Stimulated activated CD4-positive, alpha-beta T cell treated with anti-CD3 and anti-CD28 coated beads, Interleukin-2, amount 100 ng/mL, for 4 hours (primary cell): ENCODE results near the gene SLC12A7.
"Not testable (repeated sequence)": the region's sequence is repeated elsewhere in the genome, so short reads cannot be mapped to it uniquely, and the experiment has no call there.

Experiments used
- DNase-seq: peaks from one replicate; pipeline ENCODE4 v3.0.0-alpha.2; 2020; ENCODE audit warnings: low read depth

SLC12A7 gene

DNA sequence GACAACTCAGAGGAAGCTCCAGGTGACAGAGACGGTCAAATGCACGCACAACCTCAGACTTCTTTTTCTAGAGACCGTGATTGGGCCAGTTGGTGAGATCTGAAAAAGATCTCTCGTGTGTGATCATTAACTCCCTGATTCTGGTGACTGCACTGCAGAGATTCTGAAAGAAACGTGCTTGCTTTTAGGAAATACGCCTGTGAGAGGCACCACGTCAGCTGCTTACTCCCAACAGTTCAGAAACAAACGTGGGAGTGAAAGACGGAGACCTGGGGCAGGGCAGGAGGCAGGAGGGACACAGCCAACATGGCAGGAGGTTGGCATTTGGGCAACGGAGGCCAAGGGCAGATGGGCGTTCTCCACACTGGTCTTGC lies 15.9 kb downstream of the SLC12A7 start:
- DNase-seq: no peak

GRCh38 chr5:1095302-1095989 lies 16.4 kb downstream of the SLC12A7 start:
- no peak for DNase-seq

- DNase-seq: no peak
Measured at GRCh38 chr5:1094670-1095190, 17.1 kb downstream of the SLC12A7 start.

DNA sequence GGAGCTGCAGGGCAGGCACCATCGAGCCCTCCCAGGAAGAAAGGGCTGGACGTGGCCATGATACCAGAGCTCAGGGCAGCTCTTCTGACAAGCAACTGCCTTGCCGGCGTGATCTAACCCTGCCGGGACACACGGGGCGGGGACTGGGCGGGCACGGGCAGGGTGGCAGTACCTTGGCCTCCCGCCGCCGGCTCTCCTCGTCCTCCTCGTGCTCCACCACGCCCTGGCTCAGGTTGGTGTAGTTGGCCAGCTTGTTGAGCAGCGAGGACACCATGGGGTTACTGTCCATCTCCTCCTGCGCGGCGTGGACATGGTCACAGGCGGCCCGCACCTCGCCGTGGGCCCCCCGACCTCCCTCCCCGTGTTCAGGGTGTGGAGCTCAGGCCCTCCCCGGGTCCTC lies 18.5 kb downstream of the SLC12A7 start:
- no peak for DNase-seq

DNA sequence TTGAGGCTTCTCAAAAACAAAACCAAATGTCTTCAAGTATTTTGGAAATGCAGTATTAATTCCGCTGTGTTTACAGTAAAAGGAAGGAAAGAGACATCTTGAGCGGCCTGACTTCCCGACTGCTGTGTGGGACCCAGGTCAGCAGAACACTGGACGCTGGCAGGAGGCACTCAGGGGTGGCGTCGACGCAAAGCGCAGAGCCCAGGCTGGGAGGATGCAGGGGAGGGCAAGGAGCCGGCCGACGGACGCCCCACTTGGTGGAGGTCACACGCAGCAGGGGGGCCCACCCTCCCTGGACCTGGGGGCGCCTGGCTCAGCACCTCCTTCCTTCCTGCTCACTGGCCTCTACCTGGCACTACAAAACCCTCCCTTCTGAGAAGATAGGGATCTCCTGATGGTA lies 19.7 kb downstream of the SLC12A7 start:
- DNase-seq: no peak

DNA sequence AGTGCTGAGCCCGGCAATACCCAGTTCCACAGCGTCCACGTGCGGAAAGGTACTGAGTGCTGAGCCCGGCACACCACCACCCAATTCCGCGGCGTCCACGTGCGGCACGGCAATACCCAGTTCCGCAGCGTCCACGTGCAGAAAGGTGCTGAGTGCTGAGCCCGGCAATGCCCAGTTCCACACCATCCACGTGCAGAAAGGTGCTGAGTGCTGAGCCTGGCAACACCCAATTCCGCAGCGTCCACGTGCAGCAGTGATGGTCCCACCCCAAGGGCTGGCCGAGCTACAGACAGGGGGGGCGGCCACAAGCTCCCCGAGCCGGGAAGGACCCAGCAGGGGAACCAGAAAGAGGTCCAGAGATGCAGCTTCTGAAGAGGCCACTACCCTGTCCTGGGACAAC lies 20.2 kb downstream of the SLC12A7 start:
- no peak for DNase-seq

GRCh38 chr5:1090538-1090937 lies 21.3 kb downstream of the SLC12A7 start:
- DNase-seq: no peak

GRCh38 chr5:1089621-1090040 lies 22.2 kb downstream of the SLC12A7 start:
- DNase-seq: no peak

DNA sequence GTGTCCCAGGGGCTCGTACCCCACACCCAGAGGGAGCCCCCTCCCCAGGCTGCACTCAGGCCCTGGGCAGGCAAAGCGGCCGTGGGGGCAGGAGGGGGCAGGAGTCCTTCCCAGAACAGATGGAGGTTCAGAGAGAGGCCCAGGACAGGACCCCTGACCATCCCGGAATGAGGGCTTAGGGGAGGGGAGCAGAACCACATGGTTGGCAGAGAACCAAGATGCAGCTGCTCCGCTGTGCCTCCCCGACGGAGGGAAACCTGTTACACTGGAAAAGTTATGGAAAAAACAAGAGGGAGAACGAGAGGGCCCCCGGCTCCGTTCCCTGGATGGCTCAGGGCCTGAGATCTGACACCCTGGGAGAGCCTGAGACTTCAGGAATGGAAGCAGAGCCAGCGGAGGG lies 22.7 kb downstream of the SLC12A7 start:
- no peak for DNase-seq

- no peak for DNase-seq
Measured at GRCh38 chr5:1088726-1089125, 23.1 kb downstream of the SLC12A7 start.

- no peak for DNase-seq
Measured at GRCh38 chr5:1088031-1088430, 23.8 kb downstream of the SLC12A7 start.

DNA sequence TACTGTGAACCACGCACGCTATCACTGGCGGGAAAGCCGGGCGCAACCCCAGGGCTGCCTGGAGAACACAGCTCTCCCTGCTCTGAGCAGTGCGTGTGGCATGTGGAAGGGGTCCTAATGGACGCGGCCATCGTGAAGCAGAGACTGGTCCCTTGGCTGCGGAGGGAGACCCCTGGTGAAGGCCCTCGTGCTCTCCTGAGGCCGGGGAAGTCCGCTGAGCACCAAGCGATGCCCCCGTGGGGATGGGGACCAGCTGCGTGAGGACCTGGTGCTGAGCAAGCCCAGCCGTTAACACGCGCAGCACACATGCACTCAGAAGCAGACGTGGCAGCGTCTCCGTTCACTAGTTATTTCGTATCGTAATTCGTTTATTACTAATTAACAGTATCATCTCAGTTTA lies 24.4 kb downstream of the SLC12A7 start:
- DNase-seq: no peak

- DNase-seq: no peak
Measured at GRCh38 chr5:1086871-1087270, 25.0 kb downstream of the SLC12A7 start.

DNA sequence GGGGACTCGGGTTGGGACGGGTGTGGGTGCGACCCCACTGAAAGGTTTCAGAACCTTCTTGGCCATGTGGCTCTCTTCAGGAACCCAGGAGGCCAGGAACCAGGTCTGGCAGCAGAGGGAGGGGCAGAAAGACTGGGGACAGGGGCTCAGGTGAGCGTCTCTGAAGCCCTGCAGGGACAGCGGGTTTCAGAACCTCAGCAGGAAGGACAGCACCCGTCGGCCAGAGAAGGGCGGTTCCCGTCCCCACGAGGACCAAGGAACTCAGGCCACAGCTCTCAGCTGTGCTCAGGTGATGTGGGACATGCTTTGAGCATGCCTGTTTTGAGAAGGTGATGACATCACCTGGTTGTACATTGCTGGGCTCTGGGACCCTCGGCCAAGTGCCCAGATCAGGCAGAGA lies 25.7 kb downstream of the SLC12A7 start:
- DNase-seq: no peak

- no peak for DNase-seq
Measured at GRCh38 chr5:1085391-1085790, 26.5 kb downstream of the SLC12A7 start.

GRCh38 chr5:1083823-1084605 lies 27.8 kb downstream of the SLC12A7 start:
- no peak for DNase-seq

DNA sequence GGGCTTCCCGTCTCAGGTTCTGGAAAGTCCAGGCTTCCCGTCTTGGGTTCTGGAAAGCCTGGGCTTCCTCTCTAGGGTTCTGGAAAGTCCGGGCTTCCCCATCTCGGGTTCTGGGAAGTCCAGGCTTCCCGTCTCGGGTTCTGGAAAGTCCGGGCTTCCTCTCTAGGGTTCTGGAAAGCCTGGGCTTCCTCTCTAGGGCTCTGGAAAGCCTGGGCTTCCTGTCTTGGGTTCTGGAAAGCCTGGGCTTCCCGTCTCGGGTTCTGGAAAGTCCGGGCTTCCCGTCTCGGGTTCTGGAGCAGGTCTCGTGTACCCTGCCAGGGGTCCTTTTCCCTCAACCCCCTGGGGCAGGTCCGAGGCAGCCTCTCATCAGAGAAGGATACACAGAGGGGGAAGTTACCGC lies 28.8 kb downstream of the SLC12A7 start:
- not testable (repeated sequence) for DNase-seq

GRCh38 chr5:1081519-1081918 lies 30.3 kb downstream of the SLC12A7 start:
- no peak for DNase-seq

DNA sequence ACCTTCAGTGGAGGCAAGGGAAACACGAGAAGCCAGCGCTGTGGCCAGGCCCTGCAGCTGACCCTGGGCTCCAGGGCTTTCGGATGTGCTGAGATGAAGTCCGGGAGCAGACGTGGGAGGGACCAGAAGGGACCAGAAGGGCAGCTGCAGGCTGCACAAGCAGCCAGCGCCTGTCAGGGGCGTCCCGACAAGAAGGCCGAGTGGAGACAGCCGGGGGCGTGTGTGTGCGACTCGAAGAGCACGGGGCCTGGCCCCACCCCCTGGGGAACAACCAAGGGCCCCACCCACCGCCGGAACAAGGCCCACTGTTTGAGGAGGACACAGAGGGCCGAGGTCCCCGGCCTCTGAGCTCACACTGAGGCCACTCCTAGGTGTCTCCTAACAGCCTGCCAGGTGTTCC lies 31.4 kb downstream of the SLC12A7 start:
- DNase-seq: no peak

DNA sequence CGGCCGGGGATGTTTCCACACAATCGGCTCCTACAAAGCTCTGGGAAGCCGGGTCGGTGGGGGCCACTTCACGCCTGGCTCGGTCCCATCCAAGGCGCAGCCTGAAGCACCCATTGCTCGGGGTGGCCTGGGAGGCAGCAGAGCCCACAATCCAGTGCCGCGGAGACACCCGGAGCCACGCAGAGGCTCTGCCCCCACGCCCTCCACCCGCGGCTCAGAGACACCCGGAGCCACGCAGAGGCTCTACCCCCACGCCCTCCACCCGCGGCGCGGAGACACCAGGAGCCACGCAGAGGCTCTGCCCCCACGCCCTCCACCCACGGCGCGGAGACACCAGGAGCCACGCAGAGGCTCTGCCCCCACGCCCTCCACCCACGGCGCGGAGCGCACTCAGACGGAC lies 31.9 kb downstream of the SLC12A7 start:
- no peak for DNase-seq

GRCh38 chr5:1079486-1079885 lies 32.4 kb downstream of the SLC12A7 start:
- no peak for DNase-seq

DNA sequence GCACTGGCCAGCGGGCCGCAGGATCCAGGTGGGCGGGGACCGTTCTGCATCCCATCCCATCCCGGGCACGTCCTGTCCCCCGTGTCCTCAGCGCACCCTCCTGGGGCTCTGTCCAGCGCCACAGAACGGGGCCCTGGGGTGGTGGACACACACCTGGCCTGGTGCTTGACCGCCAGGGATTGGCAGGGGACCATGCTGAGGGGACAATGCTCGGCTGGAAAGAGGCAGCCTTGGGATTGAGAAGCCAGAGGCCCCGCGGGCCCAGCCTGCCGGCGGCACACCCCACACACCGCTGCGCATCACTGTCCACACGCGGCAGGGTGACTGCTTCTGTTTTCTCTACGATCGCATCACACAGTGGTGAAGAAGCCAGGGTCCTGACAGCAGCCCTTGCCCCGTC lies 33.0 kb downstream of the SLC12A7 start:
- DNase-seq: no peak

DNA sequence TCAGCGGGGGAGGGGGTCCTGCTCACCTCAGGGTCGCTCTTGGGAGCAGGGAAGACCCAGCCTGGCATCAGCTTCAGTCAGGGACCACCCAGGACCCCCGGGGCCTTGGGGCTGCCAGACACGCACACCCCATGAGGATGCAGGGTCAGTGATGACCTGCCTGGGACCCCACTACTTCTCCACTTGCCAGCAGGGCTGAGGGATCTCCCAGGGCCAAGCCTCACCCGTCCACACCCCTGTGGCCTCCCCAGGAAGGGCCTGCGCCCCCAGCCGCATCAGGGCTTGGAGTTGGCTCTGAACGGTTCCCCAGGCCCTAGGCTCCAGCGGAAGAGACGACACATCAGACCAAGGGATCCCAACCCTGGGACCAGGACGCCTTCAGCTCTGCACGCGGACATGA lies 33.7 kb downstream of the SLC12A7 start:
- DNase-seq: no peak
